HG03342 (cell line): ENCODE data around the gene TBC1D9.
"Not testable (repeated sequence)": the region's sequence is repeated elsewhere in the genome, so short reads cannot be mapped to it uniquely, and the experiment has no call there.

Experiments
- ATAC-seq: cut with Tn5 transposase; IDR thresholded peaks from one replicate; pipeline ENCODE4 v1.9.1; 2021; ENCODE audit warnings: mild to moderate bottlenecking, moderate library complexity; ENCODE audit not compliant: unreplicated experiment

Gene TBC1D9

GRCh38 chr4:140754918-140755773 lies 1.0 kb downstream of the TBC1D9 start:
- no peak for ATAC-seq

DNA sequence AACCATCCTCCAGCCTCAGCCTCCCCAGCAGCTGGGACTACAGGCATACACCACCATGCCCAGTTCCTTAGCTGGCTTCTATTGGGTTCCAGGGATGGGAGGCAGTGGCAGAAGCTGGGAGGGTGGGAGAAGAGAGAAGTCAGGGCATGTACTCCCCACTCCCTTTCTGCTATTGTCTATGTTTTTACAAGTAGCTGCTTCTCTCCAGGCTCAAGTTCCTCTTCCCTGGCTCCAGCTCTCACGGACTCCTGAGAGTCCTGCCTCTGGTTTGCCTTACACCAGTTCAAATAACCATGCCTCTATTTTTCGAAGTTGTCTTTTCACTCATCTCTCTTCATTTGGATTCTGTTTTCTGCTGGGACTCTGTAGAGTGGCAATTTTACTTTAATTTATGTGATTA lies 2.9 kb downstream of the TBC1D9 start:
- ATAC-seq: no peak

DNA sequence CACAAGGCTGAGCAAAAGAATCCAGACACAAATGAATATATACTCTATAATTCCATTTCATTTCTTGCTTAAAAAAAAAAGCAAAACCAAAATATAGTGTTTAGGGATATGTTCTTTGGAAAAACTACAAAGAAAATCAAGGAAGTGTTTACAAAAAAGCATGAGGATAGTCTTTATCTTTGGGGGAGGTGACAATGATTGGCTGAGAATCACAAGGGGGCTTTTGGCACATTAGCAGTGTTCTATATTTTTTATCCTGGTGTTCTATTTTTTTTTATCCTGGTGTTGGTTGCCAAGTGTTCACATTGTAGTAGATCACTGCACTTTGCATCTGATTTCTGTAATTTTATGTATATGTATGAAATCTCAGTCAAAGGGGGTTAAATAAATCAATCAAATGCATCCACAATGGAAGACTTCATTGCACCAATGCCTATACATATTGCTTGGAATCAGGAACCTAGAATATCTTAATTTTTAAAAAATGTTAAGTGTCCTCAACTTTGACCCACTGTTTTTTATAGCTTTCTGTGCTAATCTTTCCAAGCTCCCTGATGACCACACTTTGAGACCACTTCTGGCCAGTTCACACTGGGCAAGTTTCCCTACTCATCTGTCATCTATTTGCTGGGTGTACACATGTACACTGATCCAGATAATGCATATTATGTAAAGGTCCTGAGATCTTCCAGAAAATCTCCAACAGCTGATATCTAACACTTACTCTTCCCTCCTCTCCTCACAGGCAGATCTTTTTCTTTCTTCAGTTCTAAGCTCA lies 3.7 kb downstream of the TBC1D9 start:
- ATAC-seq: no peak

- no peak for ATAC-seq
Observed at GRCh38 chr4:140750470-140750869, 5.7 kb downstream of the TBC1D9 start.

- ATAC-seq: no peak
Observed at GRCh38 chr4:140748171-140748570, 8.0 kb downstream of the TBC1D9 start.

GRCh38 chr4:140746546-140746945 lies 9.6 kb downstream of the TBC1D9 start:
- not testable (repeated sequence) for ATAC-seq

DNA sequence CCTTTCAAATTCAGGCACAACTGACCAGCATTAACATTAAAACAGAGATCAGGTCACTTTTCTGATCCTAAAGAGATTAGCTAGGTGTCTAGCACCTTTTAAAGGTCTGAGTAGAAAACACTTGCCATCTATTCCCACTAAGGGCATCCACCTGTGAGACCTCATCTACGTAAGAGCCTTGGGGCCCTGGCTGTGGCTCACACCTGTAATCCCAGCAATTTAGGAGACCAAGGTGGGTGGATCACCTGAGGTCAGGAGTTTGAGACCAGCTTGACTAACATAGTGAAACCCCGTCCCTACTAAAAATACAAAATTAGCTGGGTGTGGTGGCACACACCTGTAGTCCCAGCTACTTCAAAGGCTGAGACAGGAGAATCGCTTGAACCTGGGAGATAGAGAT lies 11.8 kb downstream of the TBC1D9 start:
- no peak for ATAC-seq

GRCh38 chr4:140743194-140743931 lies 12.8 kb downstream of the TBC1D9 start:
- peak; percentile 71 for ATAC-seq

GRCh38 chr4:140742838-140743193 lies 13.4 kb downstream of the TBC1D9 start:
- ATAC-seq: peak; percentile 34

DNA sequence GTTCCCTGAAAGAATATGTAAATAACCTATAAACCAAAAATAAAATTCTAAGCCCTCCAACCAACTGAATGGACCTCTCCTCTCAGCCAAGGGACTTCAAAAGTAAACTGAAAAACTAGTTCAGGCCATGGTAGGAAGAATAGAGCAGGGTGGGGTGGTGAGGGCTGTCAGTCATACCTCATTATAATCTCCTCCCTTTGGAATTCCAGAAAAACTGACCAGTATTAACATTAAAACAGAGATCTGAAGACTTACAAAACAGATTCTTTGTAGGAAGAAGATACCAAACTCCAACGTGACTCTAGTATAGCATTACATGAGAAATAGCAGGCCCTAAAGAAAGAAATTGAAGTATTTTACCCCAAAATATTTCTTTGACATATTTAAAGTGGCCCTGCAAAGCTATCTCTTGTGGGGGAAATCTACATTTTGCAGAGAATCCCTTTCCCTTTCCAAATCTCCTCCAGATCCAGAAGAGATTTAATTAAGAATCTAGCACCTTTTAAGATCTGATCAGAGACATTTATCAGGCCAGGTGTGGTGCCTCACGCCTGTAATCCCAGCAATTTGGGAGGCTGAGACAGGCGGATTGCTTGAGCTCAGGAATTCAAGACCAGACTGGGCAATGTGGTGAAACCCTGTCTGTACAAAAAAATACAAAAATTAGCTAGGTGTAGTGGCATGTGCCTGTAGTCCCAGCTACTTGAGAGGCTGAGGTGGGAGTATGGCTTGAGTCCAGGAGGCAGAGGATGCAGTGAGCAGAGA lies 15.1 kb downstream of the TBC1D9 start:
- no peak for ATAC-seq

DNA sequence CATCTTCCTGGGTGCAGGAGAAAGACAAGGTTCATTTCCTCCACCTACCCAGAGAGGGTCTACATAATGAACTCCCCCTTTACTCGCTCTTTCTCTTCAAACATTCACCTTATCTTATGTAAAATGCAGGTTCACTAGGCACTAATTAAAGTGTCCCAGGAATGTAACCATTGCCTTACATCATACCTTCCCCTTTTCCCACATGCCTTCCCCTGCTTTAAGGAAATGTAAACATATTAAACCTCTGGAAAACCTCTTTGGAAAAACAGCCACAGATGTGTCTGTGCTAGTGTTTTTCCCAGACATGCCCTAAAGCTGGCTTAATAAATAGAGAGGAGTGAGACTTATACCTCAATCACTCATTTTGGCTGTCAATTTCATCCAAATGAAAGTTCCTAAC lies 15.8 kb downstream of the TBC1D9 start:
- ATAC-seq: no peak

DNA sequence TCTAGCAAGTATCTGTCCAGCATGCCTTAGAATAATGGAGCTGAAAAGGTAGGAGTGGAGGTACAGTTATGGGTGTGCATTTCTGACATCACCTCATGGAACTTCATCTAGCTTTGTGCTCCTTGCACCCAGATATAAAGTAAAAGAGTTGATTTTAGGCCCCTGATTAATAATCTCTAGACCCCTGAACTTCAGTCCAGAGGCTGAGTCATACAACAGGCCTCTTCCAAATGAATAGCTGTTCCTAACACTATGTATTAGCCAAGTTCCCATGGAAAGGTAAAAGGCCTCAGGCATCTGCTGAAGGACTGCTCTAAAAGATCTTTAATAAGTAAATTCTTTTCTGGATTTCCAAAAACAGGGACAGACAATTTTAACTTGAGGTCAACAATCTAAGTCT lies 16.2 kb downstream of the TBC1D9 start:
- ATAC-seq: no peak

GRCh38 chr4:140738139-140738538 lies 18.0 kb downstream of the TBC1D9 start:
- no peak for ATAC-seq

DNA sequence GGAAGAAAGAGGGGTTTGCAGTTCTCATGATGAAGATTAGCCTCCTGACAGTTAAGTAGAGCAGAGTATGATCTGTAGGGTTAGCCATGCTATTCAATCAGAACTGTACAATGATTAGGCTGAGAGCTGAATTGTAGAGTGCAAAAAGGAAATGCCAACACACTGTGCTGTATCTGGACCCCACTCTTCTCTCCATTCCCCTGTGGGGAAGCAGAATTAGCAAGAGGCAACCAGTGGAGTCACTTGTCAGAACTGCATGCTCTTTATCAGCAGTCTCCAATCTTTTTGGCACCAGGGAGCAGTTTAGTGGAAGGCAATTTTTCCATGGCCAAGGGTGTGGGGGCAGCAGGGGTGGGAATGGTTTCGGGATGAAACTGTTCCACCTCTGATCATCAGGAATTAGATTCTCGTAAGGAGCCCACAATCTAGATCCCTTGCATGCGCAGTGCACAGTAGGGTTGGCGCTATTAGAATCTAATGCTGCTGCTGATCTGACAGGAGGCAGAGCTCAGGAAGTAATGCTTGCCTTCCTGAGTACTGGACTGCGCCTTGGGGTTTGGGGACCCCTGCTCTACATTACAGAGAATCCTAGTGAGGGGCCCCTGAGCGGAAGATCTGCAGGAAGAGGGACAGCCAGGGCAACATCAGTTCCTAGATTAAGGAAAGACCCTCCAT lies 19.4 kb downstream of the TBC1D9 start:
- ATAC-seq: no peak

- no peak for ATAC-seq
Observed at GRCh38 chr4:140735779-140736391, 20.3 kb downstream of the TBC1D9 start.

GRCh38 chr4:140735317-140735716 lies 20.9 kb downstream of the TBC1D9 start:
- no peak for ATAC-seq

- no peak for ATAC-seq
Observed at GRCh38 chr4:140732780-140733179, 23.4 kb downstream of the TBC1D9 start.

- no peak for ATAC-seq
Observed at GRCh38 chr4:140729344-140730049, 26.7 kb downstream of the TBC1D9 start.
